ENCODE data around the gene BABAM2.

DNA sequence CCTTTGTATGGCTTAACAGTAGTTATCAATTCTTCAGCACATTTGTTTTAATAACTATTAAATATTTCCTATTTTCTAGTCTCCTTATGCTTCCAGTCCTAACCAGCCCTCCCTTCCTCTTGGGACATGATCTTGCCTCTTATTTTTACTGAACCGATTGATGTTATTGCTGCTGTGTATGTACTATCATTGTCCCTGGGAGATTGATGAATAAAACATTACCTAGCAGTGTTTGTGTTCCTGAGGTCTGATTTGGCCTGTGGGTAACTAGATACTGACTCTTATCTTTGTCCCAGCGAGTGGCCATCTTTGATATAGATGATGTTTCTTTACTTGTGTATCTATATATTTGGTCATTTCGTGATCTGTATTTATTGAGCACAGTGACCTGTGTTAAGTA, 192.9 kb downstream of the BABAM2 start:
- TF ChIP-seq, protein P1, sequence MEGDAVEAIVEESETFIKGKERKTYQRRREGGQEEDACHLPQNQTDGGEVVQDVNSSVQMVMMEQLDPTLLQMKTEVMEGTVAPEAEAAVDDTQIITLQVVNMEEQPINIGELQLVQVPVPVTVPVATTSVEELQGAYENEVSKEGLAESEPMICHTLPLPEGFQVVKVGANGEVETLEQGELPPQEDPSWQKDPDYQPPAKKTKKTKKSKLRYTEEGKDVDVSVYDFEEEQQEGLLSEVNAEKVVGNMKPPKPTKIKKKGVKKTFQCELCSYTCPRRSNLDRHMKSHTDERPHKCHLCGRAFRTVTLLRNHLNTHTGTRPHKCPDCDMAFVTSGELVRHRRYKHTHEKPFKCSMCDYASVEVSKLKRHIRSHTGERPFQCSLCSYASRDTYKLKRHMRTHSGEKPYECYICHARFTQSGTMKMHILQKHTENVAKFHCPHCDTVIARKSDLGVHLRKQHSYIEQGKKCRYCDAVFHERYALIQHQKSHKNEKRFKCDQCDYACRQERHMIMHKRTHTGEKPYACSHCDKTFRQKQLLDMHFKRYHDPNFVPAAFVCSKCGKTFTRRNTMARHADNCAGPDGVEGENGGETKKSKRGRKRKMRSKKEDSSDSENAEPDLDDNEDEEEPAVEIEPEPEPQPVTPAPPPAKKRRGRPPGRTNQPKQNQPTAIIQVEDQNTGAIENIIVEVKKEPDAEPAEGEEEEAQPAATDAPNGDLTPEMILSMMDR (IDR thresholded peaks at IDR 0.05) = no peak
- no peak for TF ChIP-seq POLR2A (IDR thresholded peaks at IDR 0.05)

Data from transverse colon (tissue), 3 donors.